Measurements from ENCODE around the gene ORM2. TPM values are rescaled to one million over a fixed set of nuclear protein-coding genes. Genes with fewer than 3 reads are reported as not detected.
"Not testable (repeated sequence)": the region's sequence is repeated elsewhere in the genome, so short reads cannot be mapped to it uniquely, and the experiment has no call there.

ORM2 gene
- total RNA-seq, 4 donors from 2014 or later, result not detected

DNA sequence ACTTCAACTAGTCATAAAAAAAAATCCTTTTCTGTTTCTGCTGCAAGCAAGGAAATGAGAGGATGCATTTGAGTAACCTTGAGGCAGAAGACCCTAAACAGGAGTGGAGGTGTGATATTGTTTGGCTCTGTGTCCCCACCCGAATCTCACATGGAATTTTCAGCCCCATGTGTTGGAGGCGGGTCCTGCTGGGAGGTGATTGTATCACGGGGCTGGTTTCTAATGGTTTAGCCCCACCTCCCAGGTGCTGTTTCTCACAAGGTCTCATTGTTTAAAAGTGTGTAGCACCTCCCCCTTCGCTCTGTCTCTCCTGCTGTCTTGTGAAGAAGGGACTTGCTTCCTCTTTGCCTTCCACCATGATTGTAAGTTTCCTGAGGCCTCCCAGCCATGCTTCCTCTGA, 4.0 kb downstream of the ORM2 start:
- H3K27me3 ChIP-seq, result peaks cover 0 to 11% (median 0%) of the 10 kb centered on the region in 4 donors
- H3K9me3 ChIP-seq; H3K4me1 ChIP-seq; intact Hi-C loops (cut with DNase I); H3K27ac ChIP-seq; H3K4me3 ChIP-seq; DNase-seq: not testable (repeated sequence)
- no CpG with 5 or more reads among the region's 4 CpGs for WGBS, 2 donors
- H3K36me3 ChIP-seq, result peaks cover 9 to 31% (median 15%) of the 10 kb centered on the region in 3 donors

DNA sequence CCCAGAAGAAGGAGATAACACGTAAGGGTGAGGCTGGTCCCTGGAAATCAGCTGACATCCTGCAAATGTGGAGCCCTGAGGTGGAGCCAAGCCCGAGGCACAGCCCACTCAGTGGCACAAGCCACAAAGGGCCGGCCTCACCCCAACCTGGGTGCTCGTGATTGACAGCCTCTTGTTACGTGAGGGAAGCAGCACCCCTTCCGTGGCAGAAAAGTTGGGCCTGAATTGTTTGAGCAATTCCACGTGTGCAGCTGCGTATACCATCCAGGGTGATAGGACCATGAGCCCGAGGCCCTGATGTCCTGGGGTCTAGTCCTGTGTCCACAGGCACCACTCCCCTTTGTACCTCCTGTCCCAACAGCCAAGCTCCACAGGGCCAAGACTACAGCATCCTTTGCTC, 4.8 kb downstream of the ORM2 start:
- 88 to 92% methylated on average over 6 to 7 of the region's 9 CpGs for WGBS, 2 donors

GRCh38 chr9:114335745-114336144, 6.1 kb downstream of the ORM2 start:
- no peak overlapping the region for H3K4me3 ChIP-seq
- H3K4me1 ChIP-seq, result no peaks in the 10 kb centered on the region
- WGBS, 2 donors, result 75 to 87% methylated on average over 2 of the region's 2 CpGs
- TF ChIP-seq POLR2A (IDR thresholded peaks at IDR 0.05), result no peak
- TF ChIP-seq CTCF (IDR thresholded peaks at IDR 0.05), result no peak
- peaks cover 15 to 51% (median 28%) of the 10 kb centered on the region in 3 donors for H3K36me3 ChIP-seq
- peaks cover 0 to 7% (median 0%) of the 10 kb centered on the region in 4 donors for H3K27me3 ChIP-seq
- H3K27ac ChIP-seq, result no peak overlapping the region
- no peak for DNase-seq
- H3K9me3 ChIP-seq, result no peaks in the 10 kb centered on the region
- intact Hi-C loops (cut with DNase I), result no loop called here

More for the DNA sequence above, 4.8 kb downstream of the ORM2 start:
- Histone ChIP-seq H3K9me3 (no peaks in the 10 kb centered on the region), H3K4me1 (no peaks in the 10 kb centered on the region), H3K4me3 (no peak overlapping the region), H3K36me3 (peaks cover 12 to 38% (median 17%) of the 10 kb centered on the region in 3 donors), H3K27me3 (peaks cover 0 to 8% (median 0%) of the 10 kb centered on the region in 4 donors), H3K27ac (no peak overlapping the region)
- no peak for TF ChIP-seq POLR2A (IDR thresholded peaks at IDR 0.05)
- no peak for TF ChIP-seq CTCF (IDR thresholded peaks at IDR 0.05)
- no peak for DNase-seq
- intact Hi-C loops (cut with DNase I), result no loop called here

DNA sequence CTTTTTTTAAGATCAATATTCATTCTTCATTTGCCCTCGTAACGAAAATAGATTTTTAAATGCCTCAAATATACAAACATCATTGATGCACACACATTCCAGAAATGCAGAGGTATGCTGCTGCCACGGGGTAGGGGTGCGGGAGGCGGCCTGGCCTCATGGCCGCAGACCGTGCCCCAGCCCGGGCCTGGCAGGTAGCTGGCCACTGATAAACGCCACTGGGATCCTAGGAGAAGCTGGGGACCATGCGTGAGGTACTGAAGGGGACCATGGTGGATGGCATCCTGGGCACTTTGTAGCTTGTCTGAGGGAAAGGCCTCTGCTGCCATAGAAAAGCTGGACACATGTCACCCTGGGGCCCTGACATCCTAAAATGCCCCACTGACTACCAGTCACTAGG, 6.5 kb downstream of the ORM2 start:
- Histone ChIP-seq H3K27me3 (peaks cover 0 to 3% (median 0%) of the 10 kb centered on the region in 4 donors), H3K9me3 (no peaks in the 10 kb centered on the region), H3K36me3 (peaks cover 19 to 55% (median 32%) of the 10 kb centered on the region in 3 donors), H3K27ac (no peak overlapping the region), H3K4me3 (no peak overlapping the region), H3K4me1 (no peaks in the 10 kb centered on the region)
- WGBS, 2 donors, result 78 to 81% methylated on average over 4 to 5 of the region's 10 CpGs
- TF ChIP-seq CTCF (IDR thresholded peaks at IDR 0.05) (no peak), POLR2A (IDR thresholded peaks at IDR 0.05) (no peak)
- DNase-seq, result no peak
- intact Hi-C loops (cut with DNase I), result no loop called here

- Histone ChIP-seq H3K36me3 (peaks cover 23 to 62% (median 39%) of the 10 kb centered on the region in 3 donors), H3K9me3 (no peaks in the 10 kb centered on the region), H3K4me3 (no peak overlapping the region), H3K27me3 (no peaks in the 10 kb centered on the region), H3K4me1 (no peaks in the 10 kb centered on the region), H3K27ac (no peak overlapping the region)
- no peak for DNase-seq
- no peak for TF ChIP-seq POLR2A (IDR thresholded peaks at IDR 0.05)
- 80 to 100% methylated on average over 3 to 7 of the region's 23 CpGs for WGBS, 2 donors
- intact Hi-C loops (cut with DNase I), result no loop called here
Measured at GRCh38 chr9:114336699-114337395, 7.2 kb downstream of the ORM2 start.

- DNase-seq, result no peak
- no peak overlapping the region for H3K4me3 ChIP-seq
- H3K9me3 ChIP-seq, result no peaks in the 10 kb centered on the region
- H3K36me3 ChIP-seq, result peaks cover 30 to 75% (median 48%) of the 10 kb centered on the region in 3 donors
- WGBS, 2 donors, result 82 to 86% methylated on average over 2 of the region's 2 CpGs
- no peak overlapping the region for H3K27ac ChIP-seq
- peaks cover 0 to 2% (median 0%) of the 10 kb centered on the region in 3 donors for H3K4me1 ChIP-seq
- no peaks in the 10 kb centered on the region for H3K27me3 ChIP-seq
- intact Hi-C loops (cut with DNase I), result no loop called here
- TF ChIP-seq CTCF (IDR thresholded peaks at IDR 0.05) (no peak), POLR2A (IDR thresholded peaks at IDR 0.05) (no peak)
Measured at GRCh38 chr9:114338187-114338586, 8.5 kb downstream of the ORM2 start.

All from esophagus squamous epithelium (tissue), 5 donors.